ENCODE results near the gene LPIN1. TPM values are rescaled to one million over a fixed set of nuclear protein-coding genes. Genes with fewer than 3 reads are reported as not detected.
A peak's percentile ranks its signal among the peaks of the same experiment; 100 is the strongest.
"Not testable (repeated sequence)": the region's sequence is repeated elsewhere in the genome, so short reads cannot be mapped to it uniquely, and the experiment has no call there.

The LPIN1 gene
- total and polyA plus RNA-seq, 2 of the 13 experiments (the other 11 are each of a cell fraction or from before 2014, with no cell fraction given): 9.7 to 19.4 TPM

DNA sequence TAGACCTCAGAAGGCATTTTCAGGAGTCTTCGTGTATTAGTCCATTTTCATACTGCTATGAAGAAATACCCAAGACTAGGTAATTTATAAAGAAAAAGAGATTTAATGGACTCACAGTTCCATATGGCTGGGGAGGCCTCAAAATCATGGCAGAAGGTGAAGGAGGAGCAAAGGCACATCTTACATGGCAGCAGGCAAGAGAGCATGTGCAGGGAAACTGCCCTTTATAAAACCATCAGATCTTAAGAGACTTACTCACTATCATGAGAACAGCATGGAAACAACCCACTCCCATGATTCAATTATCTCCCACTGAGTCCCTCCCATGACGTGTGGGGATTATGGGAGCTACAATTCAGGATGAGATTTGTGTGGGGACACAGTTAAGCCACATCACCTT lies 101.5 kb downstream of the LPIN1 start:
- ATAC-seq; H4K20me1 ChIP-seq (ENCODE audit: insufficient read depth, low read length); DNase-seq (ENCODE audit: low spot score); BruUV-seq (replicated peaks); in situ Hi-C loops (cut with HindIII; ENCODE audit: extremely low pct_ligation_motif_present, low pct_unique_long_range_greater_than_20kb); H3K4me1 ChIP-seq (ENCODE audit: insufficient read depth, low read length); H3K9ac ChIP-seq (ENCODE audit: insufficient read depth, low read depth, low read length); FAIRE-seq; H3K4me2 ChIP-seq (ENCODE audit: low read depth, low read length); intact Hi-C loops (cut with micrococcal nuclease; ENCODE audit: unreplicated experiment); H3K79me2 ChIP-seq (ENCODE audit: insufficient read depth, low read length); H2AFZ ChIP-seq (ENCODE audit: low read length); H3K36me3 ChIP-seq (replicated peaks in 1 of 2; ENCODE audit: control insufficient read depth in 1 of 2, insufficient read depth in 2 of 2, low read length in 2 of 2); H3K9me3 ChIP-seq (ENCODE audit: low read length); H3K4me3 ChIP-seq (replicated peaks in 1 of 3; ENCODE audit: insufficient read depth in 1 of 3, low read depth in 2 of 3, low read length in 3 of 3); H3K27ac ChIP-seq (ENCODE audit: extremely low read length, insufficient read depth, low read length); POLR2A ChIA-PET; CTCF ChIA-PET (ENCODE audit: low intra/inter-chr PET ratio, low total read pairs): not testable (repeated sequence)
- peaks cover 7 to 34% of the 10 kb centered on the region in 2 experiments; a peak in 3 of 5 replicates for H3K27me3 ChIP-seq (ENCODE audit: control insufficient read depth in 1 of 2, insufficient read depth in 2 of 2, low read length in 2 of 2)
- peak; percentile 74; the same call in 1 of the 2 replicates for TF ChIP-seq ZNF431 (CRISPR knock-in tag; IDR thresholded peaks at IDR 0.05; ENCODE audit: borderline replicate concordance, low read depth)
- WGBS (ENCODE audit: low lambda C conversion rate): 3% methylated on average over 2 of the region's 2 CpGs

DNA sequence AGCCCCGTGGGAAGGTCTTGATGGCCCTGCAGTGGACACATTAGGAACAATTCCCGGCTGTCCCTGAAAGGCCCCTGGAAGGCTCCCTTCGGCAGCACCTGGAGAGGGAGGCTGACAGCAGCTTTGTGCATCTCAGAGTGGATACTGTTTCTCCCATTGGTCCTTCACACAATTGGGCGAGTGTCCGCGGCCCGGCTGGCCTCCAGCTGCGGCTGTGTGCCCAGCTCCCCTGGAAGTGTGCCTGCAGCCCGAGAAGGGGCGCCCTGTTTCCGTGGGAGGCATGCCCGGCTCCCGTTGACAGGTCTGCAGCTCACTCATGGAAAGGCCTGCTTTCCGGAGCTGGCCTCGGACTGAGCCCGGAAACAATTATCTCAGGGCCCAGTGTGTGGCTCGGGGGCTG lies 103.7 kb downstream of the LPIN1 start:
- no peak for FAIRE-seq
- POLR2A ChIA-PET: interaction anchor here (1.1 kb wide), 1 partner anchor 21 kb away, joined by 3 read pairs; no protein-coding TSS in a partner anchor
- no peak overlapping the region for H2AFZ ChIP-seq (ENCODE audit: low read length)
- no peaks in the 10 kb centered on the region for H3K79me2 ChIP-seq (ENCODE audit: insufficient read depth, low read length)
- no peak overlapping the region for H3K27ac ChIP-seq (ENCODE audit: extremely low read length, insufficient read depth, low read length)
- CTCF ChIA-PET (ENCODE audit: low intra/inter-chr PET ratio, low total read pairs): no interaction called here
- peak; percentile 50 for ATAC-seq
- H4K20me1 ChIP-seq (ENCODE audit: insufficient read depth, low read length): no peaks in the 10 kb centered on the region
- DNase-seq (ENCODE audit: low spot score): no peak
- H3K9ac ChIP-seq (ENCODE audit: insufficient read depth, low read depth, low read length): no peak overlapping the region
- in situ Hi-C loops (cut with HindIII; ENCODE audit: extremely low pct_ligation_motif_present, low pct_unique_long_range_greater_than_20kb) (no loop called here), intact Hi-C loops (cut with micrococcal nuclease; ENCODE audit: unreplicated experiment) (no loop called here)
- no peak overlapping the region for H3K4me3 ChIP-seq (replicated peaks in 1 of 3; ENCODE audit: insufficient read depth in 1 of 3, low read depth in 2 of 3, low read length in 3 of 3)
- H3K27me3 ChIP-seq (ENCODE audit: control insufficient read depth in 1 of 2, insufficient read depth in 2 of 2, low read length in 2 of 2): peaks cover 7 to 34% of the 10 kb centered on the region in 2 experiments; a peak in 3 of 5 replicates
- no peak for TF ChIP-seq ELF3 (CRISPR knock-in tag; IDR thresholded peaks at IDR 0.05)
- 0 out of 2 replicates have a peak, but pooled peaks have one; percentile 11 for TF ChIP-seq EZH2 (conservative IDR thresholded peaks at IDR 0.05; ENCODE audit: low read depth, low read length)
- H3K4me1 ChIP-seq (ENCODE audit: insufficient read depth, low read length): no peaks in the 10 kb centered on the region
- WGBS (ENCODE audit: low lambda C conversion rate): 54% methylated on average over 14 of the region's 17 CpGs
- no peak overlapping the region for H3K4me2 ChIP-seq (ENCODE audit: low read depth, low read length)
- BruUV-seq (replicated peaks): no TSS peak
- H3K36me3 ChIP-seq (replicated peaks in 1 of 2; ENCODE audit: control insufficient read depth in 1 of 2, insufficient read depth in 2 of 2, low read length in 2 of 2): no peaks in the 10 kb centered on the region
- H3K9me3 ChIP-seq (ENCODE audit: low read length): no peaks in the 10 kb centered on the region
